HG03060 (cell line): ENCODE results near the gene KSR1.

Experiments used
- ATAC-seq: cut with Tn5 transposase; IDR thresholded peaks from one replicate; pipeline ENCODE4 v1.9.1; 2021; ENCODE audit warnings: low read depth, moderate number of reproducible peaks; ENCODE audit not compliant: unreplicated experiment

Gene KSR1

DNA sequence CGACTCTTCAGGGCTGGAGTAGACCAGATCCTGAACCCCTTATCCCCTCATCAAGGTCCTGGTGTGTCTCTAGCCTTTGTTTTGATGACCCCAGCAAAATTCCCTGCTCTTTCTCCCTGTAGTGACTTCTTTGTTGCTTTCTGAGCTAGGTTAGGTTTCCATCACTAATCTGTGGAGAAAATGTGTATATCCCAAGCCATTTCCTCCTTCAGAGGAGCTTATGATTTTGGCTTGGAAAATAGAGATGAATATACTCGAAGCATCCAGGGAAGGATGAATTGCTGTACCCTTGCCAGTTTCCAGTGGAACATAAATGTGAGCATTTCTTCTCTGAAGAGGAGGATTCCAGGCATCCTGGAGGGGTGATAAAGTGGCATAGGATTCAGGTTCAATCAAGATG is 55.8 kb downstream of the KSR1 start:
- no peak for ATAC-seq

DNA sequence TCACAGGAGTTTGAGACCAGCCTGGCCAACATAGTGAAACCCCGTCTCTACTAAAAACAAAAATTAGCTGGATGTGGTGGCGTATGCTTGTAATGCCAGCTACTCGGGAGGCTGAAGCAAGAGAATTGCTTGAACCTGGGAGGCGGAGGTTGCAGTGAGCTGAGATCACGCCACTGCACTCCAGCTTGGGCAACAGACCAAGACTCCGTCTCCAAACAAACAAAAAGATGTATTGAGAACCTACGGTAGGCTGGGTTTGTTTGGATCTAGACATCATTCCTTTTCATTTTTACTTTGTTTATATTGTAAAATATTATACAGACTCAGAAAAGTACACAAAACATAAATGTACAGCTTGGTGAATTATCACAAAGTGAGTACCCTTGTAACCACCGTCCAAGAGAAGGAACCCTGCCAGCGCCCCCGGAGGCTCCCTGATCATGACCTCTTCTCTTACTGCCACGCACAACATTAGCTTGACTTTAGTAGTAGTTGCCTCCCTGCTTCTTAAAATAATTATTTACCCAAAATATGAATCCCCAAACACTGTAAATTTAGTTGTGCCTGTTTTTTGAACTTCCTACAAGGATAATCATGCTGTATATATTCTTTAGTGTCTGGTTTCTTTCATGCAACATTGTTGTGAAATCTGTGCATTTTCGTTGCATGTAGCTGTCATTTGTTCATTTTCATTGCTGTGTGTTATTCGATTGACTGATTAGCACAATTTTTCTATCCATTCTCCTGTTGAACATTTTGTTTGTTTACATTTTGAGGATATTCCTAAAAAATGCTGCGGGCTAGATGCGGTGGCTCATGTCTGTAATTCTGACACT is 56.5 kb downstream of the KSR1 start:
- no peak for ATAC-seq

- ATAC-seq, result no peak
These were observed 57.6 kb downstream of the KSR1 start for GRCh38 chr17:27513849-27514248.

DNA sequence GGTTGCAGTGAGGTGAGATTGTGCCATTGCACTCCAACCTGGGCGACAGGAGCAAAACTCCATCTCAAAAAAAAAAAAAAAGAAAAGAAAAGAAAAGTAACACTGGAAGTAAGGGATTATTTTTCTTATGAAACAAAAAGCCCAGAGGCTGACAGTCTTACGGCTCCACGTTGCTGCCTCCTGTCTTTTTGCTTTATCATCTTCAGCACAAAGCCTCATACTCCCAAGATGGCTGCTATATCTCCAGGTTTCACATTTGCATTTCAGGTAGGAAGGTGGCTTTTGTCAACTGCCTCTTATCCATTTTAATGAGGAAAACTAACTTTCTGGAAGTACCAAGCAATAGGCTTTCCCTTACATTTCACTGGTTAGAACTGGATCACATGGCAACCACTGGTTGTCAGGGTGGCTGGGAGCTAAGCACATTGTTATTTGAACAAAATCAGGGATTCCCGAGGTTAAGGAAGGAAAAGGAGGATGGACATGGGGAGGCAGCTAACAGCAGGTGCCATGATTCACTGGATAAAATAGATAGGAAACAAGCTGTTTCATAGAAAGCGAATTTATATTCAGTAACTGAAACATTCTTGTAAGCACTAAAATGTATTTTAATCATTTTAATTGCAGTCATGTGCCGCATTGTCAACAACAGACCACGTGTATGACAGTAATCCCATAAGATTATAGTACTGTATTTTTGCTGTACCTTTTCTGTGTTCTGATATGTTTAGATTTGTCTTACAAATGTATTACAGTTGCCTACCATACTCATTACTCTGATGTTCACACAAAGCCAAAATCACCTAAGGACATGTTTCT is 58.6 kb downstream of the KSR1 start:
- ATAC-seq, result no peak

DNA sequence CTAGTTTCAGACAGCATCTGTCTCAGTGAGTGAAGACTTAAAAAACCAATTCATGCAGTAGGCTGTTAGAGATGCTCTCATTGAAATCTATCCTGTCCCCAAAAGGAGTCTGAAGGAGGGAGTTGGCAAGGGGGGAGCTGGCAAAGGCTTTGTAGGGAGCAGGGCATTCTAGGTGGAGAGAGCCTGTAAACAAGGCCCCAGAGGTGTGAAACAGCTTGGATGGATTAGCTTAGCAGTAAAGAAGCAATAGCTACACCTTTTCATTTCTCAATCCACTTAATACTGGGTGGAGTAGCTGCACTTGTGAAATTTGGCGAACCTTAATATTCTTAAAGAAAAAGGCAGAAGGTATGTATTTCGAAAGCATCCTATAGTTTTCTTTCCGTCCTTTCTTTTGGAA is 61.8 kb downstream of the KSR1 start:
- ATAC-seq, result no peak

GRCh38 chr17:27518545-27519521 is 62.6 kb downstream of the KSR1 start:
- no peak for ATAC-seq

DNA sequence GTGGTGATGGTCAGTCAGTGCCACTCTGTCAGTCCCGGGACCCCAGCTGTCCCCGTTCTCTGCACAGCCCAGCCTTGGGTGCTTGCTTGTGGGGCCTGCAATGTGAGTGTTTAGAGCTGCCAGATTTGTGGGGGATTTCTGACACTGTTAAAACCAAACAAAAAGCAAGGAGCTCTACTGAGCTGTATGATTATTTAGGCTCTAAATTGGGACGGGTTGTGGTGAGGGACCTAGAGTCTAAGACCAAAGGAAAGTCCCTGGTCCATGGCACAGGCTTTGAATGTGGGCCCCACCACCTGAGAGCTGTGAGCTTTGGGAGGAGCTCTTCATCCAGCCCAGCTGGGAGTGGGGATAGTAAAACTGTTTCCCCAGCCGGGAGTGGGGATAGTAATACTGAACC is 63.3 kb downstream of the KSR1 start:
- no peak for ATAC-seq

- no peak for ATAC-seq
These were observed 64.4 kb downstream of the KSR1 start for GRCh38 chr17:27520491-27521185.

DNA sequence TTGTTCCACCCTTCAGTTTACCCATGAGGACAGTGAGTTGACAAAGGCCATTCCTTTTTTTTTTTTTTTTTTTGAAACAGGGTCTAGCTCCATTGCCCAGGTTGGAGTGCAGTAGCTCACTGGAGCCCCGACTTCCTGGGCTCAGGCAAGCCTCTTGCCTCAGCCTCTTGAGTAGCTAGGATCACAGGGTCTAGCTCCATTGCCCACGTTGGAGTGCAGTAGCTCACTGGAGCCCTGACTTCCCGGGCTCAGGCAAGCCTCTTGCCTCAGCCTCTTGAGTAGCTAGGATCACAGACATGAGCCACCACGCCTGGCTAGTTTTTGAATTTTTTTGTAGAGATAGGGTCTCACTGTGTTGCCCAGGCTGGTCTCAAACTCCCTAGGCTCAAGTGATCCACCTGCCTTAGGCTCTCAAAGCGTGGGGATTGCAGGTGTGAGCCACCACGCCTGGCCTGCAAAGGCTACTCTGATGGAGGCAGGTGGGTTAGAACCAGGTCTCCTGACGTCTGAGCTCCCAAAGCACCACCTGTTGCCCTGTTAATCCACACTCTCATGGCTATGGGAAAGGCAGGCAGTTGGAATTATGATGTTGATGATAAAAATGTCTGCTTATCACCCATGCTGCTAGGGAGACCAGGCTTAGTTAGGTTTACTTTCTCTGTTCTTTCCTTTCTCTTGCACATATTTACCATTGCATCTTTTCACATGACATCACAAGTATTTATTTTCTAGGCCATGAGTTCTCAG is 65.2 kb downstream of the KSR1 start:
- ATAC-seq, result no peak

DNA sequence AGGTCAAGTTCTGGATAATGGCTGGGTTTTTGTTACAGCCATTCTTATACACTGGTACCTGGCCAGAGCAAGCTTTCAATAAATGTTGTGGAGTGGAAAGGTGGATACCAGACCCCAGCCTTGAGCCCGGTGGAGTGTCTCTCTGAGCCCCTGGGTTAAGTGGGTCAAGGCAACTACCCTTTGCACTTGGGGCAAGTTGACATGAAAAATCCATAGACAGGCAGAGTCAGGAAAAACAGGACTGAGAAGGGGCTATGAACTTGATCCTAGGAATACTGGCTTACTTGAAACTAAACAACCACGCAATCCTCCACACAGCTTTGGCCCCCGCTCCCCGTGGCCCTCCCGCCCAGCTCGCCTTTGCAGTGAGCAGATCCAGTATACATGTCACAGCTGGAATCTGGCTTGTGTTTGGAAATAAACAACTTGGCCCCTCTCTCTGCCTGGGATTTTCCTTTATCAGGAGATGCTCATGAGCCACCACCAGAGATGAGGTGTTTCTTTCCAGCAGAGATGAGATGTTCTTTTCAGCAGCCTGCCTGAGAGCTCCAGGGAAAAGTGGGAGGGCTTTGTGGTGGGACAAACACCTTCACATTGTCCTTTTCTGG is 65.9 kb downstream of the KSR1 start:
- ATAC-seq, result no peak

GRCh38 chr17:27523712-27524111 is 67.5 kb downstream of the KSR1 start:
- ATAC-seq, result no peak

DNA sequence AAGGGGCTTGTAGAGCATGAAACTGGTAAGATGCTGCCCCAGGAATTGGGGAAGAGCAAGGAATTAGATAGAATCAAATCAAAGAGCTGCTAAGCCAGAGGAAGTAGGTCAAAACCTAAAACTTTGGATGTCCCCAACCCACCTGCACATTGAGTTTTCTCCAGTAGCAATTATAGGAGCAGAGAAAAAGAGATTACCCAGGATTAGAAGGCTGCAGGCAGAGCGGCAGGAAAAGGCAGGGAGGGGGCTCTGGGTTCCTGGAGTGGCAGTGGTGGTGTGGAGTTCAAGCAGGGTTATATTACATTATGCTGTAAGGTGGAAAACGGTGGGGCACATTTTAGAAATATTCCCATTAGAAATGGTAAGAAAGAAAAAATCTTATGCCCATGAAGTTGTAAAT is 68.3 kb downstream of the KSR1 start:
- ATAC-seq, result no peak

DNA sequence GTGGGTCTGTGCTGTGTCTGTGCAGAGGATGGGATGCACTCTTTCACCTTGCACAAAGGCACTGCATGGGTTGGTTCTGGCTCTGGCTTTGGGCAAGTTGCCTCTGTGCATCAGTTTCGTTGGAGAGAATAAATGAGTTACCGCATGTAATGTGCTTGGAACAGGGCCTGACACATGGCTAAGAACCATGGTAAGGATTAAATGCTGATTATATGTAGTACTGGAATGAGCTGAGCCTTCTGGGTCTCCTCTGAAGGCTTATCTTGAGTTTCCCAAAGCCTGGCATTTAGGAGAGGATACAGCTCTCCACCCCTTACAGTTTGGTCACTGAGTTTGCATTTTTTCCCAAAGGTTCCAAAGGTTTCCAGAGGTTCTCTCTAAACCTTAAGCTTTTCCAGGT is 69.1 kb downstream of the KSR1 start:
- no peak for ATAC-seq

GRCh38 chr17:27525836-27526603 is 69.8 kb downstream of the KSR1 start:
- ATAC-seq, result no peak

- no peak for ATAC-seq
These were observed 70.4 kb downstream of the KSR1 start for GRCh38 chr17:27526604-27527002.

DNA sequence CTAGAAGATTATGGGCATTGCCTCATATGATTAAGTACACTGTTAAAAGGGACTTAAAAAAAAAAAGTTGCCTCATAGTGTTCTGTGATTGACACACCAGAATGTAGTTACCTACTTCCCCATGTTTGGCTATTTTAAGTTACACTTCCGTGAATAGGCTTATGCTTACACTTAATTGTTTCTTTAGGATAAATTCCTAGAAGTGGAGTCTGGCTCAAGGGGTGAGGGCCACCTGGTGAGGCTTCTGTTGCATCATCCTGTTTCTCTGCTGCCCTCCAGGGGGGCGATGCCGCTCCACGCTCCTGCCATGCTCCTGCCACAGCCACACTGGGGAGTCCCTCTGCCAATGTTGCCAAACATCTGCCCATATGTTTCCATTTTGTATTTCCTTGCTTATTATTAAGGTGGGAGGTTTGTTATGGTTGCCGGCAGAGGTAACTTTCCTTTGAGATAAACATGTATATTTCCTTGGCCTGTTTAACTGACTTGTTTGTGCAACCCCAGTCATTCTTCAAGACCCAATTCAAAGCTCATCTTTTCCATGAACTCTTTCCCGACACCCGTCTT is 73.1 kb downstream of the KSR1 start:
- no peak for ATAC-seq

GRCh38 chr17:27530764-27531391 is 74.6 kb downstream of the KSR1 start:
- no peak for ATAC-seq
